Stimulated activated CD4-positive, alpha-beta T cell treated with anti-CD3 and anti-CD28 coated beads, Interleukin-2, amount 100 ng/mL, for 48 hours (primary cell): ENCODE data around the gene LYRM4.
"Not testable (repeated sequence)": the region's sequence is repeated elsewhere in the genome, so short reads cannot be mapped to it uniquely, and the experiment has no call there.

Experiments used
- DNase-seq, 2 donors: peaks; one replicate each; pipeline ENCODE4 v3.0.0-alpha.2; 2020

Gene LYRM4

DNA sequence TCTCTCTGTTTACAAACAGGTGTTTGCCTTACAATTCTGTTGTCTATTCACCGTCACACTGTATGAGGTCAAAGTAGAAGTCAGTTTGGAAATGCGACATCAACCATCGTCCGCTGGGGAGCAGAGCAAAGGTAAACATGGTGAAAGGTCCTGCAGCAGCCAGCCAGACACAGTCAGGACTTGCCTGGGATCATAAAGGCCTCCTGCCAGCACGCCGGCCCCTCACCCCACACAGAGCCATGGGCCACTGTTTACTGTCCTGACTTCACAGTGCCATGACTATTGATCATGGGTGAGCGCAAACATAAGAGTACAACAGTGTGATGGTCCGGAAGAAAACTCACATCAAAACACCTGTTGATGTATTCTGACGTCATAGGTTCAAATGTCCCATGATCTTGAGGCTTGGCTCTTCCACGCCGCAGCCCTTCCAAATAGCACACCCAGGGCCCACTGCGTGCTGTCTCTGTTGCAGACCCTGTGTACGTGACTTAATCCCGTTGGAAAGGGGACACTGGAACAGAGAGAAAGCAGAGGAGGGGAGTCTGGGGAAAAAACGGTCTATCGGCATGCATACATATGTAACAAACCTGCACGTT, 192.5 kb downstream of the LYRM4 start:
- no peak for DNase-seq

DNA sequence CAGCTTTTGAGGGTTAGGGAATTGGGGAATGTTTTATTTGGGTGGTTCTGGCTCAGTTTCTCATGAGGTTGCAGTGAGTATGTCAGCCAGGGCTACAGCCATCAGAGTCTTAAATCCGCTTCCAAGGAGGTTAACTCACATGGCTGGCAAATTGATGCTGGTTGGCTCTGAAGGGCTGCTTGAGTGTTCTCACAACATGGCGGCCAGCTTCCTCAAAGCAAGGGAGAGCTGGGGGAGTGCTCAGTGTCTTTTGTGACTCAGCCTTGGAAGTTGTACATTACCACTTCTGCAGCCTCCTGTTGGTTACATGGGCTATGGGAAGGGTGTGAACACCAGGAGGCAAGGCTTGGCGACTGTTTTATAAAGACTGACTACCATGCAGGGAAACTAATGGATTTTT, 193.4 kb downstream of the LYRM4 start:
- DNase-seq = no peak

DNA sequence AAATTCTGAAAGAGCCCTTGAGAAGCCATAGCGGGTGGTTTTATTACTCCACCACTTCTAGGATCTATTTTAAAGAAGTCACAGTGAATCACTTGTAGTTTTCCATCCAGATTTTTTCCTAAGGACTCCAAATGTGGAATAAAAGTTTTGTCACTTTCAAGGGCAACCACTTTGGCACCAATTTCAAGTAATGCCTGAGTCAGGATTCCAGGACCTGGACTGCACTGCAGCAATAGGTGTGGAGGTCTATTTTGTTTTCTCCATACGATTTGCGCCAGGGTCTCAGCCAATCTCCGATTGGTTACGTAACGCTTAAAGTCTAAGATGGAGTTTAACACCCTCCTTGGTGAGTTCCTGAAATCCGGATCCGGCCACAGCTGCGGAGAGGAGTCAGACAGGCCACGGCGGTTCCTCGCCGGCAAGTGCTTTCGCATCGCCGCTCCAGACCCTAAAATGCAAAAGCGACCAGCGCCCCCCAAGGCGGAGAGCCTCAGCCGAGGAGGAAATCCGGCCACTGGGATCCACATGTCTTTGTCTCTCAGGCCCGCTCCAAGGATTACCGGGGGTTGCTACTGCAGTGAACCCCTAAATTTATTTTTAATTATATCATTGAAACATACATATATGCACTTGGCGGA, 194.2 kb downstream of the LYRM4 start:
- DNase-seq = no peak

DNA sequence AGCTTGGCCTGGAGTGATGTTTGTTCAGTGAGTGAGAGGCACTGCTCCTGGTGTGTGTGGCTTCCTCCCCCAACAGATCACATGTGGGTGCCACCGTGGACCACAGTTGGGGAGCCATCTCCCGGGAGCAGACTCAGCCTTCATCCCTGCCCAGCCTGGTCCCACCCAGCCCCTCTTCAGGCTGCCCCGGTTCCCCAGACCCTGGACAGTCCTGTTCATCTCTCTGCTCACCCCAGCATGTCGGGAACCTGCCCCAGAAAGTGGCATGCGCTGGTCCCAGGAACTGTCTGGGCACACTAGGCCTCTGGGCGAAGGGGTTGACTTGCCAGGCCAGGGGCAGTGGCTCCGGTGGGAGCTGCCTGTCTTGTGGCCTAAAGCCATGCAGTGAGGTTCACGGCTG, 197.1 kb downstream of the LYRM4 start:
- no peak for DNase-seq

DNA sequence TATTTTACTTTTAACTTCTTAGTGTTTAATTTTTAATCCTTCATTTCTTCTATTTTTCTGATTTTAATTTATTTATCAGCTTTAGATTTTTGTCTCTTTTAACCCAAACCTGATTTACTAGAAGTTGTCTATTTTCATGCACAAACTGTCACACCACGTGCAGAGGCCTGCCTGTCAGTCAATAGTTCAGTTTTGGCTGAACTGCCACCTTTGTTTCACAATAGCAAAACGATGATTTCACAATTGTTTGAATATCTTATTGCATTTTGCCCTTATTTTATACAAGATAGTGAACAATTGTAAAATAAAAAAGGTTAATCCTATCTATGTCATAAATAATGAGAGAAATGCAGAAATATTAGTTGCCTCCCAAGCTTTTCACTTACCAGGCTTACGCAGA, 199.6 kb downstream of the LYRM4 start:
- no peak for DNase-seq

DNA sequence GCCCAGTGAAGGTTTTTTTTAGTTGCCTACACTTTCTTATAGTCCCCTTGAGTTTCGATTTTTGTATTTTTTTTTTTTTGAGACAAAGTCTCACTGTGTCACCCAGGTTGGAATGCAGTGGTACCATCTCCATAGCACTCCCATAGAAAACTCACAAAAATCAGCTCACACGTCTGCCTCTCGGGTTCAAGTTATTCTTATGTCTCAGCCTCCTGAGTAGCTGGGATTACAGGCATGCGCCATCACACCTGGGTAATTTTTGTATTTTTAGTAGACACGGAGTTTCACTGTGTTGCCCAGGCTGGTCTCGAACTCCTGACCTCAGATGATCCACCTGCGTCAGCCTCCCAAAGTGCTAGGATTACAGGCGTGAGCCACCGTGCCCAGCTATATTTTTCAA, 200.3 kb downstream of the LYRM4 start:
- not testable (repeated sequence) for DNase-seq

DNA sequence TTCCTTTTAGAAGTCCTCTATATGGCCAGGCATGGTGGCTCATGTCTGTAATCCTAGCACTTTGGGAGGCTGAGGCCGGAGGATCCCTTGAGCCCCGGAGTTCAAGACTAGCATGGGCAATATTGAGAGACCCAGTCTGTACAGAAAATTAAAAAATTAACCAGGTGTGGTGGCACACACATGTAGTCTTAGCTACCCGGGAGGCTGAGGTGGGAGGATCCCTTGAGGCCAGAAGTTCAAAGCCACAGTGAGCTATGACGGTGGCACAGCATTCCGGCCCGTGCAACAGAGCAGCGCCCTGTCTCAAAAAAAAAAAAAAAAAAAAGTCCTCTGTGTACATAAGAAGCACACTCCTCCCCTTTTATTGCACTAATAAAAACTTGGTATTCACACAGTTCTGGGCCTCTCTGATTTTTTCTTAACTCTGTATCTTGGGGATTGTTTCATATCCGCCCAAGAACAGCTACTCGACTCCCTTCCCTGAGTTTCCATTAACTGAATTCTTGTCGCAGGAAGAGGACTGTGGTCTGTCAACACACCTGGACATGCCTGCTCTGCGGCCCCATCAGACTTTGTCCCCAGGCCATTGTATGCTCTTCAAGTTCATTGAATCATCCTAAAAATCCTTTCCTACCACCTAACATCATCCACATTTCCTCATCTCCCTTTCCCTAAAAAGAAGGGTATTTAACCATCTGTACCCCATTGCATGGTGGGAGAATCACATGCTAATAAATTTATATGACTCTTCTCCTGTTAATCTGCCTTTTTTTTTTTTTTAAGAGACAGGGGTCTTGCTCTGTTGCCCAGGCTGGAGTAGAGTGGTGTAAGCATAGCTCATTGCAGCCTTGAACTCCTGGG, 201.5 kb downstream of the LYRM4 start:
- DNase-seq = no peak
